BLaER1 (cell line): ENCODE results near the gene UBLCP1.
A peak's percentile ranks its signal among the peaks of the same experiment; 100 is the strongest.

Experiments
- H3K27ac ChIP-seq: shearing (Covaris generic); formaldehyde crosslinking; 2 replicates; pipeline ENCODE4 v1.8.1; 2022
- H3K27me3 ChIP-seq: shearing (Covaris generic); formaldehyde crosslinking; 2 replicates; pipeline ENCODE4 v1.8.1; 2022
- H3K36me3 ChIP-seq: shearing (Covaris generic); formaldehyde crosslinking; 2 replicates; pipeline ENCODE4 v1.8.1; 2022
- H3K4me1 ChIP-seq: shearing (Covaris generic); formaldehyde crosslinking; 2 replicates; pipeline ENCODE4 v1.8.1; 2022
- H3K4me2 ChIP-seq: shearing (Covaris generic); formaldehyde crosslinking; 2 replicates; pipeline ENCODE4 v1.8.1; 2022
- H3K4me3 ChIP-seq: shearing (Covaris generic); formaldehyde crosslinking; 2 replicates; pipeline ENCODE4 v1.8.1; 2022
- H3K9ac ChIP-seq: shearing (Covaris generic); formaldehyde crosslinking; 2 replicates; pipeline ENCODE4 v1.8.1; 2022
- H3K9me3 ChIP-seq: shearing (Covaris generic); formaldehyde crosslinking; 2 replicates; pipeline ENCODE4 v1.8.1; 2022
- H4K20me1 ChIP-seq: shearing (Covaris generic); formaldehyde crosslinking; 2 replicates; pipeline ENCODE4 v1.8.1; 2022
- Cebpa-rat ChIP-seq: shearing (Covaris generic); IDR thresholded peaks from 2 replicates; pipeline ENCODE4 v1.8.1; 2022

Gene UBLCP1

DNA sequence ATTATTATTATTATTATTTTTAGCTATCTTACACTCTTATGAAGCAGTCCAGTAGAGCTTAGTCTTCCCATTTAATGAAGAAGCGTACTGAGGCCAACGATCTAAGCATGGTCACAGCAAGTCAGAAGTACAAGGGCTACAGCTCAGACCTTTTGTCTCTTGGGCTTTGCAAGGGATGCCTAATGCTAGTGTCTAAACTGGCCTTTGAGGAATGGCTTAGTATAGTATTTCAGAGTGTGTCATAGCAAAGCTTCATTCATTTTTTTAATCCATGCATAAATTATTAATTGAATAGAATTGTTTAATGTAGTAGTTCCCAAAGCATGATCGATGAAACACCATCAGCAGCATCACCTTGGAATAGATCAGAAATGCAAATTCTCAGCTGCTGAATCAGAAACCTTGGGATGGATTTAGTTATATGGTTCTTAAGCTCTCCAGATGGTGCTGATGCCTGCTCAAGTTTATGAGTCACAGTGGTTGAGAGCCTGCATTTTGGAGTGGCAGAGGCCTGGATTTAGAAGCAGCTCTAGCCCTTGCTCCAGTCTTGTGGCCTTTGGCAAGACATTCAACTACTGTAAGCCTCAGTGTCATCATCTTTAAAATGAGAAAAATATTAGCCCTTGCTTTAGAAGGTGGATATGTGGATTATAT lies 61.1 kb downstream of the UBLCP1 start:
- no peak overlapping the region for H3K9ac ChIP-seq
- H3K4me1 ChIP-seq: no peaks in the 10 kb centered on the region
- H3K27me3 ChIP-seq: no peaks in the 10 kb centered on the region
- H3K9me3 ChIP-seq: no peaks in the 10 kb centered on the region
- no peak overlapping the region for H3K4me2 ChIP-seq
- H3K36me3 ChIP-seq: no peaks in the 10 kb centered on the region
- no peaks in the 10 kb centered on the region for H4K20me1 ChIP-seq
- no peak overlapping the region for H3K27ac ChIP-seq
- no peak overlapping the region for H3K4me3 ChIP-seq
- no peak for TF ChIP-seq Cebpa-rat

- Histone ChIP-seq H3K27ac (no peak overlapping the region), H3K36me3 (no peaks in the 10 kb centered on the region), H3K27me3 (no peaks in the 10 kb centered on the region), H4K20me1 (no peaks in the 10 kb centered on the region), H3K4me1 (no peaks in the 10 kb centered on the region), H3K4me2 (no peak overlapping the region), H3K9me3 (no peaks in the 10 kb centered on the region), H3K9ac (no peak overlapping the region), H3K4me3 (no peak overlapping the region)
- TF ChIP-seq Cebpa-rat: no peak
Observed at GRCh38 chr5:159324986-159325385, 61.9 kb downstream of the UBLCP1 start.

GRCh38 chr5:159330131-159330800 lies 67.2 kb downstream of the UBLCP1 start, which contains the start of gene IL12B:
Gene IL12B, minus strand, starts transcription at chr5:159330487. Its CDS starts 3,705 bp downstream, at chr5:159326782.
- TF ChIP-seq Cebpa-rat: no peak
- H3K4me3 ChIP-seq: peak within 1 kb of the TSS; percentile 70
- no peaks in the 10 kb centered on the region for H3K9me3 ChIP-seq

DNA sequence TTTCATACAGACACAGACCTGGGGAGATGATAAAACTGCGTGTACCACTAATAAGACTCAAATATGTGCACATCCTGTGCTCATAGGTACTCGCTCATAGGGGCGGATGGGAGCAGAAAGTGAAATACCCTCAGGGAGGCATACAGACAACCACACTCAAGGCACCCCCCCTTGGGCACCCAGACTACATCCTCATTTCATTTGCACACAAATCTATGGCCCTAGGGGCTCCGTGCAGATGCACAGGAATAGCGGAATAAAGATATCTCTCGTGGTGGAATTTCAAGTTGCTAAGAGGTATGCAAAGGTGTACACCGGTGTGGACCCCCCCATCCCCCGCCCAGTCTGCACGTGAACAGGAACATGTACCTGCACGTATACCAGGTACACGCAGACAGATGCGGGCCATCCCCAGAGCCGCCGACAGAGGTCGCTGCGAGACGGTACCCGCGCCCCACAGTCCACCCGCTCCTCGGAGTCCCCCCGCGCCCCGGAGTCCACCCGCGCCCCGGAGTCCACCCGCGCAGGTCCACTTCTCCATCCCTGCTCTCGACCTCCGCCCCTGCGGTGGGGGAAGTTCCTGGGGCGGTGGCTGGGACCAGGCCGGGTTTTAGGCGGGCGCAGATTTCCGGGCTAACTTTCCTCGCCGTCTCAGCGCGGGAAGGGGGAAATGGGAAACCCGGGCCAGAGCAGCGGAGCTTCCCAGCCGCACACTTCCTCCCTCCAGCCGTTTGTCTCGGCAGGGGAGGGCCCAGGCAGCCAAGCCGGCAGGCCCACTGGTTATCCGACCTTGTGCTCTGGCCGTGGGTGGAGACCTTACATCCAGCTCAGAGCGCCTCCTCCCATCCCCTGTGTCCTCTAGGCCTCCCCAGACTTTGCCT lies 68.2 kb downstream of the UBLCP1 start:
- Histone ChIP-seq H3K9ac (peak overlapping the region; percentile 69), H3K27ac (peak overlapping the region; percentile 73), H3K36me3 (no peaks in the 10 kb centered on the region), H3K4me2 (peak overlapping the region; percentile 76), H3K4me1 (peaks cover 40% of the 10 kb centered on the region), H4K20me1 (no peaks in the 10 kb centered on the region), H3K4me3 (peak overlapping the region; percentile 70), H3K27me3 (no peaks in the 10 kb centered on the region), H3K9me3 (no peaks in the 10 kb centered on the region)
- no peak for TF ChIP-seq Cebpa-rat

More at GRCh38 chr5:159330131-159330800, 67.2 kb downstream of the UBLCP1 start, which contains the start of gene IL12B:
- peak within 1 kb of the TSS; percentile 76 for H3K4me2 ChIP-seq
- no peaks in the 10 kb centered on the region for H4K20me1 ChIP-seq
- peak within 1 kb of the TSS; percentile 73; the same call in 1 of the 2 replicates for H3K27ac ChIP-seq
- H3K27me3 ChIP-seq: no peaks in the 10 kb centered on the region
- no peaks in the 10 kb centered on the region for H3K36me3 ChIP-seq
- peaks cover 40% of the 10 kb centered on the region for H3K4me1 ChIP-seq
- H3K9ac ChIP-seq: peak within 1 kb of the TSS; percentile 69

DNA sequence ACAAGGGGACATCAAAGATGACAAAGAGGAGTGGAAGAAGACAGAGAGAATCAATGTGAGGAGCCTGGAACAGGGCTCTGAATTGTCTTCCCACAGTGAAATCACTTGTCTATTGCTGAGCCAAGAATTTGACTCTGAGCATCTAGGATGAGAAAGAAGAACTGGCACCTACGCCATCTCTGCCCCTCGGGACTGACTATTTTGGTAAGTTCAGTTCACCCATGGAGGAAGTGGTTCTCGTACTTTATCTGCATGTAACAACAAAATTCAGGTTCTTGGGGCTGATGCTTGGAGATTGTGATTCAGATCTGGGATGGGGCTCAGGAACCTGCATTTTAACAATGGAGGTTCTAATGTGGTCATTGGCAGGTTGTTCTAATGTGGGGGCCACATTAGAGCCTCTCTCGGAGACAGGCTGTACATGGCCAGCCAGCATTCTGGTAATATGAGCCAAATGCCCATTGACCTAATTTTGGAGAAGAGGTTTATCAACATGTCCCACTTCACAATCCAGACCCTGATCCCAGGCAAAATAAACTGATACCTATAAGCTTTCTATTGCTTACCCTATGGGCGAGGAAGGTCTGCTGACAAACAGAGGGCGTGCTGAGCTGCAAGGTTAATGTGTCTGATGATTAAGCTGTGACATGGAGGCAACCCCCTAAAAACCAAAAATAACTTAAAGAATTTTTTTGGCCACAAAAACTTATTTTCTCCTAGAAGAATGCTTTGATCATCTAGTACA lies 69.9 kb downstream of the UBLCP1 start:
- Histone ChIP-seq H3K4me3 (peak overlapping the region; percentile 21; the same call in 1 of the 2 replicates), H3K36me3 (no peaks in the 10 kb centered on the region), H4K20me1 (no peaks in the 10 kb centered on the region), H3K4me1 (peaks cover 51% of the 10 kb centered on the region), H3K4me2 (peak overlapping the region; percentile 76), H3K9ac (no peak overlapping the region), H3K27ac (no peak overlapping the region; the same call in 1 of the 2 replicates), H3K9me3 (no peaks in the 10 kb centered on the region), H3K27me3 (no peaks in the 10 kb centered on the region)
- no peak for TF ChIP-seq Cebpa-rat

DNA sequence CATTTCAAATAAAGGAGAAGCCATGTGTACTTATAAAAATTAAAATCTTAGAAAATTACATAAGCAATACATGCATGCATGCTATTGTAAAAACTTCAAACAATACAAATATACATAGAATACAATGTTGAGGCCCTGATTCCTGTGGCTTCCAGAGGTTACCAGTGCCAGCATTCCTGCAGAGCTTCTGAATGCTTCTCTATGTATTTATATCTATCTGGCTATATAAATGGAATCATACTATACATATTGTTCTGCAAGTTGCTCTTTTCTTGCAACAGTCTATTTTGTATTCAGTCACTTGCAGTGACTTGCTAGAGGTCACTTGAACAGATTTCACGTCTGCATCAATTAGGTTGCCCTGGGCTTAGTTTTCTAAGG lies 70.4 kb downstream of the UBLCP1 start:
- no peaks in the 10 kb centered on the region for H4K20me1 ChIP-seq
- no peak overlapping the region for H3K27ac ChIP-seq
- no peaks in the 10 kb centered on the region for H3K27me3 ChIP-seq
- H3K4me3 ChIP-seq: no peak overlapping the region
- no peaks in the 10 kb centered on the region for H3K36me3 ChIP-seq
- peaks cover 52% of the 10 kb centered on the region for H3K4me1 ChIP-seq
- H3K9ac ChIP-seq: no peak overlapping the region
- H3K4me2 ChIP-seq: peak overlapping the region; percentile 76
- H3K9me3 ChIP-seq: no peaks in the 10 kb centered on the region
- no peak for TF ChIP-seq Cebpa-rat
